HepG2 (cell line): ENCODE measurements around the gene LDLRAD4. TPM values are rescaled to one million over a fixed set of nuclear protein-coding genes. Genes with fewer than 3 reads are reported as not detected.

ENCODE experiments used
- ATAC-seq: fragments of 200-7000 bp; cut with Tn5 transposase; 3 replicates; pipeline ENCODE4 v1.9.1; 2020; ENCODE audit warnings: mild to moderate bottlenecking, moderate library complexity
- BruUV-seq: library from RNA; stranded (reverse); fragments of 400-500 nt; replicated peaks from 2 replicates; lab custom pipeline; 2021; lab: Mats Ljungman, UMichigan
- CTCF ChIA-PET: fragments of 300-600 bp; formaldehyde crosslinking; extraction: SDS; loops from one replicate; lab custom pipeline; 2021; ENCODE audit warnings: low total read pairs, inconsistent platforms, low intra/inter-chr PET ratio; lab: Yijun Ruan, JAX
- POLR2A ChIA-PET: fragments of 350-600 bp; sonication (Branson Sonifier 250); formaldehyde crosslinking; loops from one replicate; lab custom pipeline; 2020; ENCODE audit warnings: antibody characterized with exemption, inconsistent platforms; lab: Yijun Ruan, JAX
- DNase-seq: peaks from one replicate; pipeline ENCODE4 v3.0.0-alpha.2; 2015; ENCODE audit warnings: low spot score
- FAIRE-seq: peaks from 3 replicates; lab custom pipeline; 2011; peaks lifted over from hg19 to GRCh38; lab: Jason Lieb, UNC
- H2AFZ ChIP-seq: one replicate; pipeline ENCODE4 v1.6.1; 2011; ENCODE audit warnings: low read length, inconsistent platforms
- H3K27ac ChIP-seq: fragments of 300-600 bp; 3 replicates; pipeline ENCODE4 v1.8.0; 2011; ENCODE audit warnings: mixed run types, mild to moderate bottlenecking, mixed read lengths, low read length, inconsistent platforms; ENCODE audit not compliant: insufficient read depth; ENCODE audit errors: extremely low read length
- H3K27me3 ChIP-seq, 2 experiments: fragments of 200-600 bp in 1 of 2; 2 replicates in 1 of 2; 3 replicates in 1 of 2; pipeline versions ENCODE4 v1.6.0 to v1.8.0; 2011; ENCODE audit warnings: low read length in 2 of 2, mild to moderate bottlenecking in 2 of 2, moderate library complexity in 2 of 2, inconsistent platforms in 1 of 2; ENCODE audit not compliant: insufficient read depth in 2 of 2, control insufficient read depth in 1 of 2
- H3K36me3 ChIP-seq, 2 experiments: fragments of 200-600 bp in 1 of 2; replicated peaks in 1 of 2; 2 replicates in 1 of 2; 3 replicates in 1 of 2; pipeline versions ENCODE4 v1.5.1 to v1.8.0; 2011; ENCODE audit warnings: low read length in 2 of 2, inconsistent platforms in 1 of 2; ENCODE audit not compliant: insufficient read depth in 2 of 2, control insufficient read depth in 1 of 2
- H3K4me1 ChIP-seq: 2 replicates; pipeline ENCODE4 v1.5.1; 2012; ENCODE audit warnings: low read length, inconsistent platforms; ENCODE audit not compliant: insufficient read depth
- H3K4me2 ChIP-seq: 2 replicates; pipeline ENCODE4 v1.6.0; 2011; ENCODE audit warnings: low read depth, low read length, inconsistent platforms
- H3K4me3 ChIP-seq, 3 experiments: fragments of 200-600 bp in 1 of 3; sonication (generic), shearing (Covaris generic) in 1 of 3; replicated peaks in 1 of 3; 2 replicates each; pipeline ENCODE4 v1.5.1; 2011 to 2016; ENCODE audit warnings: low read length in 3 of 3, inconsistent platforms in 2 of 3, low read depth in 2 of 3, mild to moderate bottlenecking in 2 of 3, control low read depth in 1 of 3, mixed read lengths in 1 of 3; ENCODE audit not compliant: insufficient read depth in 1 of 3
- H3K79me2 ChIP-seq: one replicate; pipeline ENCODE4 v1.6.1; 2011; ENCODE audit warnings: low read length, inconsistent platforms; ENCODE audit not compliant: insufficient read depth
- H3K9ac ChIP-seq: 2 replicates; pipeline ENCODE4 v1.6.0; 2011; ENCODE audit warnings: mild to moderate bottlenecking, low read depth, low read length, inconsistent platforms; ENCODE audit not compliant: insufficient read depth
- H3K9me3 ChIP-seq: 2 replicates; pipeline ENCODE4 v1.5.1; 2012; ENCODE audit warnings: mild to moderate bottlenecking, low read length
- H4K20me1 ChIP-seq: 2 replicates; pipeline ENCODE4 v1.6.0; 2011; ENCODE audit warnings: inconsistent platforms, mild to moderate bottlenecking, low read length, moderate library complexity; ENCODE audit not compliant: insufficient read depth
- BORCS8-MEF2B ChIP-seq: sonication (generic); formaldehyde crosslinking; IDR thresholded peaks from 2 replicates; pipeline ENCODE4 v1.8.0; 2022; ENCODE audit warnings: mild to moderate bottlenecking, missing genetic modification reagents
- ELK4 ChIP-seq: sonication (generic); formaldehyde crosslinking; IDR thresholded peaks from 2 replicates; pipeline ENCODE4 v1.9.0; 2021; ENCODE audit warnings: missing genetic modification reagents, borderline replicate concordance
- FLYWCH1 ChIP-seq: sonication (generic); formaldehyde crosslinking; IDR thresholded peaks from 2 replicates; pipeline ENCODE4 v1.8.1; 2023; ENCODE audit warnings: mild to moderate bottlenecking, missing genetic modification reagents
- HNRNPLL ChIP-seq: fragments of 200-400 bp; formaldehyde crosslinking; IDR thresholded peaks from 2 replicates; pipeline ENCODE4 v1.6.1; 2017; ENCODE audit warnings: mild to moderate bottlenecking, low read depth, low read length; ENCODE audit not compliant: poor library complexity, severe bottlenecking
- MLLT10 ChIP-seq: sonication (generic); formaldehyde crosslinking; IDR thresholded peaks from 2 replicates; pipeline ENCODE4 v1.4.0; 2020; ENCODE audit warnings: missing genetic modification reagents
- NPAS2 ChIP-seq: sonication (generic); formaldehyde crosslinking; IDR thresholded peaks from 2 replicates; pipeline ENCODE4 v1.8.0; 2022; ENCODE audit warnings: mild to moderate bottlenecking, missing genetic modification reagents, borderline replicate concordance
- PTBP1 ChIP-seq: fragments of 200-400 bp; formaldehyde crosslinking; IDR thresholded peaks from 2 replicates; pipeline ENCODE4 v1.6.1; 2018; ENCODE audit warnings: low read length, low read depth; ENCODE audit not compliant: poor library complexity, severe bottlenecking
- RFX5 ChIP-seq: IDR thresholded peaks from 2 replicates; pipeline ENCODE4 v1.6.1; 2011; ENCODE audit warnings: low read depth, low read length, improper control_type of control experiment
- SNAPC4 ChIP-seq: sonication (generic); formaldehyde crosslinking; IDR thresholded peaks from 2 replicates; pipeline ENCODE4 v1.4.0; 2020; ENCODE audit warnings: mild to moderate bottlenecking, missing genetic modification reagents
- SRF ChIP-seq: IDR thresholded peaks from 2 replicates; pipeline ENCODE4 v1.6.1; 2011; ENCODE audit warnings: mild to moderate bottlenecking, low read depth, low read length, moderate library complexity
- TCF7 ChIP-seq: sonication (generic); IDR thresholded peaks from 2 replicates; pipeline ENCODE4 v1.6.1; 2016; ENCODE audit warnings: antibody characterized with exemption, low read depth
- ZBTB7B ChIP-seq: sonication (generic); formaldehyde crosslinking; IDR thresholded peaks from 2 replicates; pipeline ENCODE4 v1.4.0; 2020; ENCODE audit warnings: missing genetic modification reagents
- ZFP37 ChIP-seq: sonication (generic); formaldehyde crosslinking; IDR thresholded peaks from 2 replicates; pipeline ENCODE4 v1.4.0; 2020; ENCODE audit warnings: missing genetic modification reagents, borderline replicate concordance
- ZFP91 ChIP-seq: sonication (generic); formaldehyde crosslinking; IDR thresholded peaks from 2 replicates; pipeline ENCODE4 v1.9.0; 2022; ENCODE audit warnings: missing genetic modification reagents, mild to moderate bottlenecking, borderline replicate concordance
- ZMYM2 ChIP-seq: sonication (generic); formaldehyde crosslinking; IDR thresholded peaks from 2 replicates; pipeline ENCODE4 v1.8.0; 2022; ENCODE audit warnings: mild to moderate bottlenecking, missing genetic modification reagents
- ZNF121 ChIP-seq: sonication (generic); formaldehyde crosslinking; IDR thresholded peaks from 2 replicates; pipeline ENCODE4 v1.5.0; 2020; ENCODE audit warnings: mild to moderate bottlenecking, missing genetic modification reagents
- ZNF775 ChIP-seq: sonication (generic); formaldehyde crosslinking; IDR thresholded peaks from 2 replicates; pipeline ENCODE4 v1.4.0; 2020; ENCODE audit warnings: missing genetic modification reagents, mild to moderate bottlenecking, moderate library complexity, borderline replicate concordance
- ZSCAN21 ChIP-seq: sonication (generic); formaldehyde crosslinking; IDR thresholded peaks from 2 replicates; pipeline ENCODE4 v1.8.0; 2022; ENCODE audit warnings: mild to moderate bottlenecking, missing genetic modification reagents, moderate library complexity, borderline replicate concordance
- WGBS: methylation state at CpG from one replicate; pipeline ENCODE4 v1.1.6; 2017; ENCODE audit warnings: low lambda C conversion rate; 5-methylcytosine and 5-hydroxymethylcytosine counted together
- in situ Hi-C: cut with HindIII; loops from 2 replicates; pipeline ENCODE4 v1.10.0; 2017; ENCODE audit warnings: low pct_unique_long_range_greater_than_20kb; ENCODE audit not compliant: extremely low pct_ligation_motif_present
- intact Hi-C: fragments of 100-400 bp; cut with micrococcal nuclease; formaldehyde crosslinking; loops from one replicate; pipeline ENCODE4 v1.10.0; 2022; ENCODE audit not compliant: unreplicated experiment
- polyA plus RNA-seq, 8 experiments: library from polyadenylated mRNA; depleted of rRNA in 3 of 8; stranded (reverse) in 7 of 8; unstranded in 1 of 8; fragments of >200 nt; fragmentation: Illumina TruSeq in 4 of 8; extraction: Trizol in 4 of 8; gene quantifications; 2 replicates each; pipeline versions ENCODE4 v1.2.1 to v1.2.3, GENCODE V29; 2011 to 2016; ENCODE audit warnings: low read depth in 4 of 8, missing spikeins in 1 of 8, mixed read lengths in 1 of 8; ENCODE audit not compliant: insufficient read depth in 1 of 8
- total RNA-seq, 5 experiments: library from RNA; depleted of rRNA; stranded (reverse); fragments of >200 nt; fragmentation: Illumina TruSeq; extraction: Trizol; gene quantifications; 2 replicates each; pipeline ENCODE4 v1.2.3, GENCODE V29; 2016; ENCODE audit warnings: low read depth in 1 of 5

LDLRAD4 gene
- total and polyA plus RNA-seq, 2 of the 13 experiments (the other 11 are each of a cell fraction or from before 2014, with no cell fraction given): 13.6 to 20.9 TPM

- H3K4me1 ChIP-seq: peaks cover 10% of the 10 kb centered on the region
- POLR2A ChIA-PET: no interaction called here
- no peak overlapping the region for H3K4me2 ChIP-seq
- ATAC-seq: no peak
- WGBS: 93% methylated on average over 4 of the region's 4 CpGs
- intact Hi-C loops (no loop called here), in situ Hi-C loops (no loop called here)
- H3K79me2 ChIP-seq: no peaks in the 10 kb centered on the region
- H3K4me3 ChIP-seq: no peak overlapping the region
- BruUV-seq: no TSS peak
- no peaks in the 10 kb centered on the region for H4K20me1 ChIP-seq
- DNase-seq: no peak
- H3K9ac ChIP-seq: no peak overlapping the region
- H3K27me3 ChIP-seq: no peaks in the 10 kb centered on the region
- FAIRE-seq: no peak
- H3K36me3 ChIP-seq: no peaks in the 10 kb centered on the region
- H3K9me3 ChIP-seq: no peaks in the 10 kb centered on the region
- TF ChIP-seq RFX5 (no peak), BORCS8-MEF2B (CRISPR knock-in tag) (no peak), ZMYM2 (no peak), ZFP37 (CRISPR knock-in tag) (no peak), ZSCAN21 (CRISPR knock-in tag) (no peak), ZNF121 (CRISPR knock-in tag) (no peak), HNRNPLL (no peak), ELK4 (CRISPR knock-in tag) (no peak), ZBTB7B (CRISPR knock-in tag) (no peak), SRF (no peak), FLYWCH1 (CRISPR knock-in tag) (no peak), ZNF775 (no peak), PTBP1 (no peak), NPAS2 (CRISPR knock-in tag) (no peak), TCF7 (no peak), MLLT10 (CRISPR knock-in tag) (no peak), SNAPC4 (CRISPR knock-in tag) (no peak), ZFP91 (CRISPR knock-in tag) (no peak)
- CTCF ChIA-PET: no interaction called here
- H2AFZ ChIP-seq: no peak overlapping the region
- H3K27ac ChIP-seq: no peak overlapping the region
These were observed 144.8 kb downstream of the LDLRAD4 start for GRCh38 chr18:13363359-13363758.
